A172 (cell line): ENCODE measurements around the gene AQP1. TPM values are rescaled to one million over a fixed set of nuclear protein-coding genes. Genes with fewer than 3 reads are reported as not detected.
A peak's percentile ranks its signal among the peaks of the same experiment; 100 is the strongest.

ENCODE experiments used
- DNase-seq: peaks from one replicate; pipeline ENCODE4 v3.0.0-alpha.2; 2015; ENCODE audit warnings: low spot score
- total RNA-seq: library from RNA; depleted of rRNA; stranded (reverse); fragments of >200 nt; shearing (Covaris generic); gene quantifications from 2 replicates; pipeline ENCODE4 v1.2.3, GENCODE V29; 2014

The AQP1 gene
- total RNA-seq, 1 experiment from 2014 or later: 25.1 TPM

DNA sequence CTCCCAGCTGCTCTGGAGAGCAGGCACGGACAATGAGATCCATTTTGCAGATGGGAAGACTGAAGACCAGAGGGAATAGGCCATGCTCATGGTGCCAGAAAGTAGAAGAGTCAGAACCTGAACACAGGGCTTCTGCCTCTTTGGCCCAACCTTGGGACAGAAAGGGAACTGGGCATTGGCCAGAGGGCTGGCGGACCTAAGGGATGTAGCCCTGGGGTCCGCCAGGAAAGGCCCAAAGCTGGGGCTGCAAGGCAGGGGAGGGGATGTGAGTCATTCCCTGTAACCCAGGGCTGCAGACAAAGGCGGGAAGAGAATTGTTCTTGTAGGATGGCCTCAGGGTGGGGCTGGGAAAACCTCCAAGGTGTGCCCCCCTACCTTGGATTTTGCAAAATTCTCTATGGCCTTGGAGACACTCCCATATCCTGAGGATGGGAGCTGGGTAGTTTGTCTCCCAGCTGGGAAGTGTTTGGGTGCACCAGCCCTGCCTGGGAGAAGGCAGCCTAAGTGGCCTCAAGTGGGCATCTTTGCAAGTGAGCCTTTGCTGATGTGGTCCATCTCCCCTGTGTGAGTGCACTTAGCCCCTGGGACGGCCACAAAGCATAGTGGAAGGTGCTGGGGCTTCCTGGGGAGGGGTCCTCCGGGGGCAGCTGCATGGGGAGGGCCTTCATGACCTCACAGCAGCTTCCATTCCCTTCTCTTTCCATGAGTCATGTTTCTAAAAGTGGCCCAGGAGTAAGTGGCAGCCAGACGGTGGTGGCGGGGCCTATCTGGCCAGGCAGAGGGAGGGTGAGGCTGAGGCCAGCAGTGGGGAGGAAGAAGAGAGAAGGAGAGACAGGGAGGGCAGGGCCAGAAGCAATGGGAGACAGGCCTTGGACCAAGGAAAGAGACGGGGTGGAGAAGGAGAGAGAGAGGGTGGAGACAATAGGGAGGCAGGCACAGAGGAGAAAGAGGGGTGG is 9.2 kb downstream of the AQP1 start:
- peak; percentile 93 for DNase-seq

DNA sequence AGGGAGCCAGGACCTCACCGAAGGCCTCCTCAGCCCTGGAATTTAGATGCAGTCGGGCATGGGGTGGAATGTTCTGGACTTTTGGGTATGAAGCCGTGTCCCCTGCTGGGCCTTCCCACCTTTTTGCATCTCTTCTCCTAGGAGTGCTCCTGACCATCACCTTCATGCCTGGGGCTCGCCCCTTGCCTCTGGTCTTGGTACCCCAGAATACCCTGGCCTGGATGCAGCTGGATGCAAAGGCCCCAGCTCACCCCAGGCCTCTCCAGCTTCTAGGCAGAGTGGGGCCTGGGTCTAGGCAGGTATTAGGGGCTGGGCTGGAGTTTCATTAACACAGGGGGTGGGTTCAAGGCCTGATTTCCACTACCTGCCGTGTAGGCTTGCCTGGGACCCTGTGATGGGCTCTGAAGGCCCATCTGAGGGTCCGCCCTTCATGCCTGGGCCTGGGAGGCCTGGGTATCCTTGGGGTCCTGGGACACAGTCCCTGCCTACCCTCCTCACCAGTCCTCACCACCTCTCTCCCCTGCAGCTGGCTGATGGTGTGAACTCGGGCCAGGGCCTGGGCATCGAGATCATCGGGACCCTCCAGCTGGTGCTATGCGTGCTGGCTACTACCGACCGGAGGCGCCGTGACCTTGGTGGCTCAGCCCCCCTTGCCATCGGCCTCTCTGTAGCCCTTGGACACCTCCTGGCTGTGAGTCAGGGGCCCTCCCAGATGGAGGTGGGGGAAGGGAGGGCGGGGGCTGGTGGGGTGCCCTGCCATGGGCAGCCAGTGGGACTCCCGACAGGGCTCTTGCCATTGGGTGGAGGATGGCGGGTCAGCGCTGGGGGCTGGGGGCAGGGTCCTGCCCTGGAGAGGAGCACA is 10.1 kb downstream of the AQP1 start:
- no peak for DNase-seq

DNA sequence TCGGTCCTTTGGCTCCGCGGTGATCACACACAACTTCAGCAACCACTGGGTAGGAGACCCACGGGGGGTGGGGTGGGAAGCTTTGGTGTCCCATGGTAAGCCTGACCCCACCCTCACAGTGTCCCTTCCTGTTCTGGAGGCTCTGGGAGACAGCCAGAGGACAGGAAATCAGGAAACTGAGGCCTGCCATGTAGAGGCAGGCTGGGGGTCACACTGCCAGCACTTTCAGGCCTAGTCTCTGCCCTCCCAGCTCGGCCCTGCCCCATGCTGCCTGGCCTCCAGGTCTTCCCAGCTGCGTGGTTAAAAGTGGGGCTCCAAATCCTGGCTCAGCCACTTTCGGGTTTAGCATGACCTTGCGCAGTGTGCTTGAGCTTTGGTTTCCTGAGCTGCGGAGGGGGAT is 10.9 kb downstream of the AQP1 start:
- DNase-seq: no peak

DNA sequence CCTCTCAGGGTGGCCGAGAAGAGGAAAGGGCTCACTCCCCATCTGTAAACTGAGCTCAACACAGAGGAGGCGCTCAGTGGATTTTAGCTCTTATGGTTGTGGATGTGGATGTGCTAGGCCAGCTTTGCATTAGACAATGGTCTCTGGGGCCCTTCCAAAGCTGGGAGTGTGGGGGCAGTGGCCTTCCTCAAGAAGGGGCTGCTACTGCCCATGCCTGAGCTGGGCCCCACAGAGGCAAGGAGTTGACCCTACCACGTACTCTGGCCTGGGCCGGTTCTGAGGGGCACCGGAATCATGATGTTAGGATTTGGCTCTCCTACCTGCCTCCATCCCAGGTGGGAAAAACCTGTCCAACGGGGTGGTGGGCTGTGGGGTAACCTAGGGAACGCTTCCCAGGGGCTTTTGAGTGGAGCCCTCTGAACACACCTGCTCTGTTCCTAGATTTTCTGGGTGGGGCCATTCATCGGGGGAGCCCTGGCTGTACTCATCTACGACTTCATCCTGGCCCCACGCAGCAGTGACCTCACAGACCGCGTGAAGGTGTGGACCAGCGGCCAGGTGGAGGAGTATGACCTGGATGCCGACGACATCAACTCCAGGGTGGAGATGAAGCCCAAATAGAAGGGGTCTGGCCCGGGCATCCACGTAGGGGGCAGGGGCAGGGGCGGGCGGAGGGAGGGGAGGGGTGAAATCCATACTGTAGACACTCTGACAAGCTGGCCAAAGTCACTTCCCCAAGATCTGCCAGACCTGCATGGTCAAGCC is 11.5 kb downstream of the AQP1 start:
- no peak for DNase-seq

DNA sequence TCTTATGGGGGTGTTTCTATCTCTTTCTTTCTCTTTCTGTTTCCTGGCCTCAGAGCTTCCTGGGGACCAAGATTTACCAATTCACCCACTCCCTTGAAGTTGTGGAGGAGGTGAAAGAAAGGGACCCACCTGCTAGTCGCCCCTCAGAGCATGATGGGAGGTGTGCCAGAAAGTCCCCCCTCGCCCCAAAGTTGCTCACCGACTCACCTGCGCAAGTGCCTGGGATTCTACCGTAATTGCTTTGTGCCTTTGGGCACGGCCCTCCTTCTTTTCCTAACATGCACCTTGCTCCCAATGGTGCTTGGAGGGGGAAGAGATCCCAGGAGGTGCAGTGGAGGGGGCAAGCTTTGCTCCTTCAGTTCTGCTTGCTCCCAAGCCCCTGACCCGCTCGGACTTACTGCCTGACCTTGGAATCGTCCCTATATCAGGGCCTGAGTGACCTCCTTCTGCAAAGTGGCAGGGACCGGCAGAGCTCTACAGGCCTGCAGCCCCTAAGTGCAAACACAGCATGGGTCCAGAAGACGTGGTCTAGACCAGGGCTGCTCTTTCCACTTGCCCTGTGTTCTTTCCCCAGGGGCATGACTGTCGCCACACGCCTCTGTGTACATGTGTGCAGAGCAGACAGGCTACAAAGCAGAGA is 12.2 kb downstream of the AQP1 start:
- no peak for DNase-seq

DNA sequence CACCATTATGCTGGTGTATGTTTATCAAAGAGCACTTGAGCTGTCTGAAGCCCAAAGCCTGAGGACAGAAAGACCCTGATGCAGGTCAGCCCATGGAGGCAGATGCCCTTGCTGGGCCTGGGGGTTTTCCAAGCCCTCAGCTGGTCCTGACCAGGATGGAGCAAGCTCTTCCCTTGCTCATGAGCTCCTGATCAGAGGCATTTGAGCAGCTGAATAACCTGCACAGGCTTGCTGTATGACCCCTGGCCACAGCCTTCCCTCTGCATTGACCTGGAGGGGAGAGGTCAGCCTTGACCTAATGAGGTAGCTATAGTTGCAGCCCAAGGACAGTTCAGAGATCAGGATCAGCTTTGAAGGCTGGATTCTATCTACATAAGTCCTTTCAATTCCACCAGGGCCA is 13.0 kb downstream of the AQP1 start:
- DNase-seq: no peak

DNA sequence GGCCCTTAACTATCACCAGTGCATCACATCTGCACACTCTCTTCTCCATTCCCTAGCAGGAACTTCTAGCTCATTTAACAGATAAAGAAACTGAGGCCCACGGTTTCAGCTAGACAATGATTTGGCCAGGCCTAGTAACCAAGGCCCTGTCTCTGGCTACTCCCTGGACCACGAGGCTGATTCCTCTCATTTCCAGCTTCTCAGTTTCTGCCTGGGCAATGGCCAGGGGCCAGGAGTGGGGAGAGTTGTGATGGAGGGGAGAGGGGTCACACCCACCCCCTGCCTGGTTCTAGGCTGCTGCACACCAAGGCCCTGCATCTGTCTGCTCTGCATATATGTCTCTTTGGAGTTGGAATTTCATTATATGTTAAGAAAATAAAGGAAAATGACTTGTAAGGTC is 13.5 kb downstream of the AQP1 start:
- DNase-seq: no peak

DNA sequence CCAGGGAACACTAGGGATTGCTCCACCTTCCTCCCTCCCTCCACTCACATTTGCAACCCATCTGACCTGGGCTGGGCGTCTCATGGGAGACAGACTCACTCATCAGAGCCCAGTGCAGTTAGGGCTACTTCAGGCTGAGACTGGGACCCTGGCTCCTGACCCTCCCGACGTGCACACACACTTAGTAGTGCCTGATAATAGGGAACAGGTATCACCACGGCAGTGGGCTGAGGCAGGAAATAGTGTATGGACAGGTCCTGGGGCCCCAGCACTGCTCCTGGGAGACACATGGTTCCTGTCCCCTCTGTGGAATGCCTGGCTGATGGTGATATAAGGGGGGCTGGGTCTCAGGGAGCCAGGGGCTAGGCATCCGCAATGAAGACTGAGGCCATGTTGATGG is 14.3 kb downstream of the AQP1 start:
- DNase-seq: no peak

DNA sequence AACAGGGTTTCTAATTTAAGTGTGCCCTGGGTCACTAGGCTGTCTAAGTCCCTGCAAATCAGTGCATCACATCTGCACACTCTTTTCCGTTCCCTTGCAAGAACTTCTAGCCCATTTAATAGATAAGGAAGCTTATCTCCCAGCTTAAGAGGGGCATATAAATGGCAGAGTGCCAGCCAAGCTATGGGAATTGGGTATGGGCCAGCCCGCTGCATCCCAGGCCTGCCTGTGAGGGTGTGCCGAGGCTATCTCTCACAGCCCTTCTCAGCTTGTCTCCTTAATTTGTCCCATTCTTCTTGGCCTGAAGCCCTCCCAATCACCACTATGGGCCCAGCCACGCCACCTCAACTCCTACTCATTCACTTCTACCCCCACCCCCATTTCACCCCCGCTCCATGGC is 14.7 kb downstream of the AQP1 start:
- no peak for DNase-seq

DNA sequence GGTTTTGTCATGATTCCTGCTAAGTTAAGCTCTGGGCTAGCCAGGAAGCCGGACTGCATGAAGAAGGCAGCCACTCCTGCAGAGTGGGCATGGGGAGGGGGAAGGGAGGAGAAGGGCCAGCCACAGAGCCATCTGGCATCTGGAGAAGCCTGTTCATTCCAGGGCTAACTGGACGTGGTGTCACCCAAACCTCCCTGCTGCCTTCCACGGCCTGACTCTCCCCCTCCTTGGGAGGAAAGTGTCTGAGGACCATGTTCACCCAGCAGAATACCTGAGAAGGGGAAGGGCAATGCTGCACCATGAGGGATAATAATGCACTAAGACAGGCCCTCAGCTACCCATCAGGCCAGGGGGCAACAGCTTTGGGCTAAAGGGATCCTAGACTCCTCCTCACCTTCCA is 15.4 kb downstream of the AQP1 start:
- no peak for DNase-seq

DNA sequence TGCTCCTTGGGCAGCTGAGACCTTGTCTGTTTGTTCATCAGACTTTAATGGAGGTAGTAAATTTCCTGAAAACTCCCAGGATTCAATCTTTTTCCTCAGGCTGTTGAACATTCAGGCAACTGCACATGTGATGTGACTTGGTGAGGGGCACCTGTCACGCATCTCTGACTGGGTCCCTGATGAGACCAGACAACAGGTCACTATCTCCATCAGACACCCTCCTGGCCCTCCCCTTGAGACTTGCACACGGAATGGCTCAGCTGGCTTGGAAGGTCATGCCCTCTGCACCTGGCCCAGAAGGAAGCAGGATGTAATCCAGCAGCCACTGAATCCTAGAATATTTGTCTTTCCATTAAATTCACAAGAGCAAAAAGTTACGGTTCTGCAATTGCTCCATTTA is 15.9 kb downstream of the AQP1 start:
- no peak for DNase-seq

DNA sequence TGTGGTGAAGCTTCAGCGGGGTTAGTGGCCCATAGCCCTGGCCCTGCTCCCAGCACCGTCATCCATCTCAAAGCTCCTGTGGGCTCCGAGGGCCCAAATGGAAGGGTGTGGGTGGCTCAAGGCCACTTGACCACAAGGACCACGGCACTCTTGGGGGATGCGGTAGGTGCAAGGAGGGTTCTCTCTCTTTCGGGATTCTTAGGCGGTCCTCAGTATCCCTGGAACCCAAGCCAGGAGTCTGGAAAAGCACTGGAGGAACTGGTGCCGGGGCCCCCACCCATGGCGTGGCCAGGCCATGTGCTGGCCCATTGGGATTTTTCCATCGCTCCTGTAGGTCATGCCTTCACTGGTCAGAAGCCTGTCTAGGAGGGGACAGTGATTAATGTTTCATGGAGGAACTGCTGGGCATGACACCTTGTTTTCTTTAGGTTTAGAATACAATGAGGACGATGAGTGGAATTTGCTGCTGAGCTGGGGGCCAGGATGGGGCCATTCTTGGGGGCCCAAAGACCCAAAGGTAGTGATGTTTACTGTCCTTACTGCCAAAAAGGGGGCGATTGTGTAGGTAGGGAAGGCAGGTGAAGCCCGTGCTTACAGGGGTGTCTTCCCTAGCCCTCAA is 16.7 kb downstream of the AQP1 start:
- no peak for DNase-seq

DNA sequence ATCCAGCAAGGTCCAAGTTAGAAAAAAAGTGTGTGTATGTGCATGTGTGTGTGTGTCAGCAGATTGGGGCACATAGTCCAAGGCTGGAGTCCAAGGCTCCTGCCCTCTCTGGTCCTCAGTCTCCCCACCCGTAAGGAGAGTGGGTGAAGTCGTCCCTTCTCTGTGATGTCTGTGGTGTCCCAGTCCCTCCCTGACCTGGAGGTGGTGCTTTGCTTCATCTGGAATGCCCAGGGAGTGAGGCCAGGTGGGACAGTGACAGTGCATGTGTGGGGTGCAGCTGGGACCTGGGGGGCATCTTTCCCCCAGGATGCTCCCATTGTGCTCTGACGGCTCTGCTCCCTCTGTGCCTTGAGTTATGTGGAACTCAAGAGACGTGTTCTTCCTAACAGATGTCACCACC is 18.0 kb downstream of the AQP1 start:
- no peak for DNase-seq

DNA sequence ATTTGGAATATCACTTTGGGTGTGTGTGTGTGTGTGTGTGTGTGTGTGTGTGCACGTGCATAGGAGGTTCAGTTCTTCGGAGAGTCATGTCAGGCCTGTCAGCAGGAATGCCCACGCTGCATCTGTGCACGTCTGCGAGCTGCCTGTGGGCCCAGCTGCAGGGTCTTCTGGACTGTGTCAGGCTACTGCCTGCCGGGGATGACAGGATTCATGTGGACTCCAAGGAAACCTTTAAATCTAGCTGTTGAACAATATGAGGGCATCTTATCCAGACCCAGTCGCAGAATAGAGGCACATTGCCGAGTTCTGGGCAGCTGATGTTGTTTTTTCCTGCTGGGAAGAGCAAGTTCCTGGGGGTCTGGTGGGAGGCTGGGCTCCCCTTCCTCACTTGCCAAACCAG is 19.0 kb downstream of the AQP1 start:
- DNase-seq: no peak

DNA sequence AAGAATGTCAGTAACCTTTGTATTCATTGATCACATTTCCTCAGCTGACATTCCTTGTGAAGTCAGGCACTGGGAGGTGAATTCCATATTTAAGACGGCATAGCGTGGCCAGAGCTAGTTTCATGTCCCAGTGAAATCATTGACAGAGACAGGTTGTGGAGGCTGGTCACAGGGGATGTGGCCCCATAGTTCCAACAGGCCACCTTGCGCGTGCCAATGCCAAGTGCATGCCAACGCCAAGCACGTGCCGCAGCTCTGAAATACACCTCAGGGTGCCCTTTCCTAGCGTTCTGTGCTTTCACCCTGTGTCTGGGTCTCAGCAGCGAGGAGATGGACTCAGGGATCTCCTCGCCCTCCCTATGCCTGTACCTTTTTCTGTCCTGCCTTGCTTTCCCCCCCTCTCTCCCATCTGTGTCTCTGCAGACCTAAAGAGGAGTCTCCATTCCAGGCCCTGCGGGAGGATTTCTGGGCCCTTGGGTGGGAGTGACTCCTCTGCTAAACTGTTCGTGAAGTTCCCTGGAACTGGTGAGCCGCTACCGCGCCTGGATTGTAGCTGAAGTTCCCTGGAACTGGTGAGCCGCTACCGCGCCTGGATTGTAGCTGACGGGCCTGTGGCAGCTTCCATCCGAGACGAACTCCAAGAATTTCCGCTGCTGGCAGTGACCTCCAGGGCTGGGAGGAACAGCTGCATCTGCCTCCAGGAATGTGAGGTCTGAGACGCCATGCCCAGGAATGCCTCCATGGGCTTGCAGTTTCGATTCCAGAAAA is 19.7 kb downstream of the AQP1 start:
- DNase-seq: peak; percentile 29

DNA sequence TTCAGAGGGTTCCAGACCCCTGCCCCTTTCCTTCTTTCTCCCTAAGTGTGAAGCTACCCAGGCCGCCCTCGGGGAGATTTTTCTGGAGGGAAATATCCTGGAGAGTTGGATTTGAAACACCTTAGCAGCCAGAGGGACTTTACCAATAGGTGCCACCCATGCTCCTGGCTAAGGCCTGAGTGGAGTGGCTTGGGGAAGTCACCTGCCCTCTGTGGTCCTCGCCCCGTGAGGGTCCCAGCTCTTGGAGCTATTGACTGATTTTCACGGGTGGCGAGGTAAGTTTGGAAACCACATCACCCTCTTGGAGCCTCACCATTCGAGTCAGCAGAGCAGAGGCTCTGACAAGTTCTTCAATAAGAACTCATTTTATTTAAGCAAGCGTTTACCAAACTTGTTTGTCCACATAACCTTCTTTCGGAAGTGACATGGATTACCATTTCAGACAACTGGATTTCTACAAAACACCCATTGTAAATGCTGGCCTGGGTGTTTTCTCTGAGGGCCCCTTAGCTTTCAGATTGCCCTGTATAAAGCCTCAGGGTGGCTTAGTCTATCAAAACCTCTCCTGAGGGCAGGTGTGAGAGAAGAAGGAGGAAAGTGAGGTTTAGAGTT is 20.4 kb downstream of the AQP1 start:
- no peak for DNase-seq

DNA sequence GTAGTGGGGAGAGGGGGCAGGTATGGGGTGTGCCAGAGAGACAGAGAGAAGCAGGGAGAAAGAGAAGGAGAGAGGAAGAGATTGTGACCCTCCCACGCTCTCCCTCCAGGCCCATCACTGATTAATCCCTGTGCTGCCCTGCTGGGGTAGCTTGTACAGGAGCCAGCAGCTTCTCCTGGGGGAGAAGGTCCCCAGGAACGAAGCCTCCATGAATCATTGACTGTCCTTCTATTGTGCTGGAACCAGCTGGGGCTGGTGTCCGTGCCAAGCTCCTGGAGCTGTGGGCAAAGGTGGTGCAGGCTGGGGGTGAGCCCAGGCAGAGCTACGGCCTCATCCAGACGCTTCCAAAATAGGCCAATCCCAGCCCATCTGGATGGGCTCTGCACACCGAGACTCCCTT is 20.9 kb downstream of the AQP1 start:
- DNase-seq: no peak

DNA sequence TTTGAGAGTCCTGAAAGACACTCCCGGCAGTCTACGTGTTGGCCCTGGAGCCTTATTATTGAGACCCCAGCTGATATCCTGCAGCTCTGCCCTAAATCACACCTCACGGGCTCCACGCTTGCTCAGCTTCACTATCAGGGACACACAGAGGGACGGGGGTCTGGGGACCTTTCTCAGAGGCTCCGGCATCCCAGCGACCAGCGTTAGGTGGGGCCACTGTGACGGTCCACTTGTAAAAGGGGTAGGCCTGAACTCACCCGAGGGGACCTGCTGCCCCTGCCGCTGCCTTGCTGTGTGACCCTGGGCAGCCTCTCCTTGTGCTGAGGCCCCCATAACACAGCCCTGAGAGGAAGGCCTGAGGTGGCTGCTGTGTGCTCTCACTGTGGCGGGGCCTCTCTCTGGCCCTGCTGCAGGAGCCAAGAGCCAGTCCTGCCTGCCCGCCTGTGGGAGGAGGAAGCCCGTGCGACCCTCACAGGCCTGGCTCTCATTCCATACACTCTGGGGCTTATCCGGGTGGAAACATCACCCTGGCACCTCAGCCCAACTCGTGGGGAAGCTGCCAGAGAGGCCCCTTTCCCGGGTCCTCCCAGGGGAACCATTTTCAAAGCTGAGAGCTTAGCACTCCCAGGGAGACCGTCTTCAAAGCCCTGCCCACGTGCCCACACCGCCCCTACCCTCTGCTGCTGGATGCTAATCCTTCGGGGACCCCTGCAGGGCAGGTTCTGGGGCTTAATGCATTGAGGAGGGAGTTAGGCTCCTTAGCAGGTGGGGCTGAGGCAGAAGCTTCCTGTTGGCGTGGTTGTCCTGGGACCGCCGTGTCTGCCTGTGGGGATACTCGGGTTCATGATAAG is 21.7 kb downstream of the AQP1 start:
- DNase-seq: no peak

DNA sequence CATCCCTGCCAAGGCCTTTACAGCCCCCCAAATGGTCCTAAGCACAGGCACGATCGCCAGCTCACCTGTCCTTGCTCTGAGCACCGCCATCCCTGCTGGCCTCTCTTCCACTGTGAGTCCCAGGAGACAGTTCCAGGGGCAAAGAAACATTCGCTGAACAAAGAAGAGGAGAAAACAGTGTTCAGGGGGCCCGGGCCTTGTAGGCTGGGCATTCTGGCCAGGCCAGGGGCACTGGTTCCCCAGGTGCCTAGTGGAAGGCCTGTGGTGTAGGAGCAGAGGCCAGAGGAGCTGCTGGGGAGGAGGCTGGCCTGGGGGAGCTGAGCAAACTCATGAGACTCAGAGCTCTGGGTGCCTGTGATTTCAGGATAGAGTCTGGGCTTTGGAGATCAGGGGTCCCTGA is 22.6 kb downstream of the AQP1 start:
- DNase-seq: no peak
